ENCODE data around the gene CREB1. TPM values are rescaled to one million over a fixed set of nuclear protein-coding genes. Genes with fewer than 3 reads are reported as not detected.

The CREB1 gene
- total RNA-seq, 4 donors from 2014 or later: 41.9 to 56.1 (median 51.9) TPM

DNA sequence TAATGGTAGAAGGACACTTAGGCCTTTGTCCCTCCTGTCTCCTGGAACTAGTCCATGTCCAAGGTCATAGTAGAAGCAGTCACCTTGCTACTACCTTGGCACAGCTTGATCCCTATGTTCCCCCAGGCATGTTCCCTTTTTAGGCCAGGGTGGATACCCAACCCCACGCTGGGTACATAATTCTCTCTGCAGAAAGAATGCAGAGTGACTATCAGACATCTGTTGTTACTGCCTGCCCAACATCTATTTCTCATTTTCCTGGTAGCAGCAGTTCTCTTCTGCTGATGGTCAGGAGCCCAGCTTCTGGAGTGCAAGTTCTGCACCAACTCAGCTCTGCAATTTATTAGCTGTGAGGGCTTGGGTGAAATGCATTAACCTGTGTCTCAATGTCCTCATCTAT is 99.8 kb downstream of the CREB1 start:
- DNase-seq: no peak
- Histone ChIP-seq H3K27me3 (no peaks in the 10 kb centered on the region), H3K9me3 (no peaks in the 10 kb centered on the region), H3K4me1 (peaks cover 0 to 17% (median 13%) of the 10 kb centered on the region in 4 donors), H3K36me3 (no peaks in the 10 kb centered on the region), H3K4me3 (no peak overlapping the region), H3K27ac (no peak overlapping the region)
- in situ Hi-C loops (cut with MboI; ENCODE audit: low pct_ligation_motif_present in 1 of 4, low pct_unique_long_range_greater_than_20kb in 1 of 4, low sequenced_read_pairs in 3 of 4): loop anchor here in 2 of 4 donors (10.0 kb wide), 2 partner anchors 95 to 405 kb away; no protein-coding TSS in a partner anchor
- intact Hi-C loops (cut with DNase I; ENCODE audit: low total_unique reads): loop anchor here (5.0 to 10.0 kb wide), 3 partner anchors 83 to 343 kb away; partner anchors contain the start of gene CCNYL1
- TF ChIP-seq POLR2AphosphoS5 (IDR thresholded peaks at IDR 0.05) (no peak), EP300 (IDR thresholded peaks at IDR 0.05; ENCODE audit: low read depth) (no peak), POLR2A (IDR thresholded peaks at IDR 0.05) (no peak)
- TF ChIP-seq, protein P1, sequence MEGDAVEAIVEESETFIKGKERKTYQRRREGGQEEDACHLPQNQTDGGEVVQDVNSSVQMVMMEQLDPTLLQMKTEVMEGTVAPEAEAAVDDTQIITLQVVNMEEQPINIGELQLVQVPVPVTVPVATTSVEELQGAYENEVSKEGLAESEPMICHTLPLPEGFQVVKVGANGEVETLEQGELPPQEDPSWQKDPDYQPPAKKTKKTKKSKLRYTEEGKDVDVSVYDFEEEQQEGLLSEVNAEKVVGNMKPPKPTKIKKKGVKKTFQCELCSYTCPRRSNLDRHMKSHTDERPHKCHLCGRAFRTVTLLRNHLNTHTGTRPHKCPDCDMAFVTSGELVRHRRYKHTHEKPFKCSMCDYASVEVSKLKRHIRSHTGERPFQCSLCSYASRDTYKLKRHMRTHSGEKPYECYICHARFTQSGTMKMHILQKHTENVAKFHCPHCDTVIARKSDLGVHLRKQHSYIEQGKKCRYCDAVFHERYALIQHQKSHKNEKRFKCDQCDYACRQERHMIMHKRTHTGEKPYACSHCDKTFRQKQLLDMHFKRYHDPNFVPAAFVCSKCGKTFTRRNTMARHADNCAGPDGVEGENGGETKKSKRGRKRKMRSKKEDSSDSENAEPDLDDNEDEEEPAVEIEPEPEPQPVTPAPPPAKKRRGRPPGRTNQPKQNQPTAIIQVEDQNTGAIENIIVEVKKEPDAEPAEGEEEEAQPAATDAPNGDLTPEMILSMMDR (IDR thresholded peaks at IDR 0.05): no peak
- 60 to 75% methylated on average over 1 of the region's 1 CpG for WGBS, 2 donors (ENCODE audit: low coverage in 1 of 2)

DNA sequence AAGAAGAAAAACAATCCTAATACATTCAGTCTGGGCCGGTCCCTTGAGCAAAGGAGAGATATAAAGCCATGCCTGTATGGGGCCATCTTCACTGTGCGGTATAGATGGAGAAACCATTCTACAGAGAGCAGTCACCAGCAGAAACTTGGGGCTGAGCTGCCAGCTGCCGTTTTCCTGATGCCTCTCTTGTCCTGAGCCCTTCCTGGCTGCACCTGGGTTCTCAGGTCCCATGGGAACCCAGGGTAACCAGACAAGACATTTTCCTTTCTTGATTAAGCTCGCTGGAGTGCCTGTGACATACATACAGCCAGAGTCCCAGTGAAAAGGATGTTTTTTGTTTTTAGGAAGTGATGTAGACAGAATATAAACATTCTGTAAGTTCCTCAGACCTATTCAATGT is 100.7 kb downstream of the CREB1 start:
- Histone ChIP-seq H3K27me3 (no peaks in the 10 kb centered on the region), H3K4me3 (no peak overlapping the region), H3K9me3 (no peaks in the 10 kb centered on the region), H3K36me3 (no peaks in the 10 kb centered on the region), H3K27ac (no peak overlapping the region), H3K4me1 (peaks cover 0 to 17% (median 13%) of the 10 kb centered on the region in 4 donors)
- WGBS, 2 donors (ENCODE audit: low coverage in 1 of 2): 40 to 81% methylated on average over 1 to 4 of the region's 4 CpGs
- intact Hi-C loops (cut with DNase I; ENCODE audit: low total_unique reads) (no loop called here), in situ Hi-C loops (cut with MboI; ENCODE audit: low pct_ligation_motif_present in 1 of 4, low pct_unique_long_range_greater_than_20kb in 1 of 4, low sequenced_read_pairs in 3 of 4) (no loop called here)
- TF ChIP-seq POLR2AphosphoS5 (IDR thresholded peaks at IDR 0.05) (no peak), POLR2A (IDR thresholded peaks at IDR 0.05) (no peak)
- TF ChIP-seq, protein P1 (IDR thresholded peaks at IDR 0.05): no peak
- DNase-seq: no peak

DNA sequence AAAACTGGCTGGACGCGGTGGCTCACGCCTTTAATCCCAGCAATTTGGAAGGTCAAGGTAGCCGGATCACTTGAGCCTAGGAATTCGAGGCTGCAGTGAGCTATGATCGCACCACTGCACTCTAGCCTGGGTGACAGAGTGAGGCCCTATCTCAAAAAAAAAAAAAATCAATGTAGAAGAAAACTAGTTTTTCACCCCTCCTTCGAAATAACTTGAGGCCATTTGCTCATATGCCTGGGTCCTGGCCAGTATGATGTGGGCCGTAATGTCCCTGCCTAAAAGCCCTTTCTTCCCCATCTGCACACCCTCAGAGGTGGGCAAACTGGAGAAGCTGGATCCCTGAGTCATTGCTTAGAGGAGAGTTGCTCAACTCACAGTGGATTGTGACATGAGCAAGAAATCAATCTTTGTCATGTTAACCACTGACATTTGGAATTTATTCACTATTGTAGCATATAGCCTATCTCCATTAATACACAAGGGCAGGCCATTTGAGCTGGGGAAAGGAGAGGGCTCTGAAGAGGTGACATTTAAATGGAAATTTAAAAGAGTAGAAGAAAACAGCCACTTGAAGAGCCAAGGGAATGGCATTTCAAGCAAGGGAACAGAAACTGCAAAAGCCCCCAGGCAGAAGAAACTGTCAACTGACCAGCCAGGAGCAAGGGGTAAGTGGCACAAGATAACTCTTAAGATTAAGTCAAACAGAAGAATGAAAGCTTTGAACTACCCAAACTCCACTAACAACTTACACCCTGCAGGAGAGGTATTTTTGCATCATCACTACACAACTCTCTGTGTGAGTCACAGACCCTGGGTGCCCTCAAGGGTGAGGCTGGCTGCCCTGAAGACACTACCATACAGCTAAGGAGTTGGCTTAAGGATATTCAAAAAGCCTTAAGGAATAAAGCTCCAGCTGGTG is 103.1 kb downstream of the CREB1 start:
- no peak overlapping the region for H3K27ac ChIP-seq
- no peaks in the 10 kb centered on the region for H3K36me3 ChIP-seq

DNA sequence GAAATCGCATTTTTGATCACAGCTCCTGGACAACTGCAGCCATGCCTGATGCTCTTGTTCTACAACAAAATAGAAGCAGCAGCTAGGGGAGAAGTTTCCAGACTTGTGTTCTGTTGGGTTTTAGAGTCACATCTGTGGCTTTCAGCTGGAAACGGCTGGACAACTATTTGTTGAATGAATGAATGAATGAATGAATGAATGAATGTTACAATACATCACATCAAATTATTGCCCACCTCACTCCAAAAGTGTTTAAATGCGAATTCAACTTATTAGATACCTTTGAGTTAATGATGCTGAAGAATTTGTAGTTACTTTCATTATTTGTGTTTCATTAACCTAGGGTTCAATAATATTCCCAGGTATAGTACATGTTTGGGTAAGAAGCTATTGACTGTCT is 103.9 kb downstream of the CREB1 start:
- intact Hi-C loops (cut with DNase I; ENCODE audit: low total_unique reads): no loop called here
- no peaks in the 10 kb centered on the region for H3K4me1 ChIP-seq
- H3K36me3 ChIP-seq: no peaks in the 10 kb centered on the region
- WGBS, 2 donors (ENCODE audit: low coverage in 1 of 2): 83 to 87% methylated on average over 3 of the region's 3 CpGs
- TF ChIP-seq, protein P1 (IDR thresholded peaks at IDR 0.05): no peak
- TF ChIP-seq EP300 (IDR thresholded peaks at IDR 0.05; ENCODE audit: low read depth): no peak
- no peak for TF ChIP-seq POLR2A (IDR thresholded peaks at IDR 0.05)
- no peak for TF ChIP-seq POLR2AphosphoS5 (IDR thresholded peaks at IDR 0.05)
- H3K27ac ChIP-seq: no peak overlapping the region
- H3K4me3 ChIP-seq: no peak overlapping the region
- in situ Hi-C loops (cut with MboI; ENCODE audit: low pct_ligation_motif_present in 1 of 4, low pct_unique_long_range_greater_than_20kb in 1 of 4, low sequenced_read_pairs in 3 of 4): no loop called here
- no peaks in the 10 kb centered on the region for H3K9me3 ChIP-seq
- no peaks in the 10 kb centered on the region for H3K27me3 ChIP-seq
- no peak for DNase-seq

More for the DNA sequence above, 103.1 kb downstream of the CREB1 start:
- intact Hi-C loops (cut with DNase I; ENCODE audit: low total_unique reads) (no loop called here), in situ Hi-C loops (cut with MboI; ENCODE audit: low pct_ligation_motif_present in 1 of 4, low pct_unique_long_range_greater_than_20kb in 1 of 4, low sequenced_read_pairs in 3 of 4) (no loop called here)
- no peaks in the 10 kb centered on the region for H3K27me3 ChIP-seq
- 86 to 92% methylated on average over 8 of the region's 8 CpGs for WGBS, 2 donors (ENCODE audit: low coverage in 1 of 2)
- no peak overlapping the region for H3K4me3 ChIP-seq
- H3K9me3 ChIP-seq: no peaks in the 10 kb centered on the region
- TF ChIP-seq EP300 (IDR thresholded peaks at IDR 0.05; ENCODE audit: low read depth): no peak
- TF ChIP-seq POLR2A (IDR thresholded peaks at IDR 0.05): no peak
- TF ChIP-seq, protein P1 (IDR thresholded peaks at IDR 0.05): no peak
- no peak for TF ChIP-seq POLR2AphosphoS5 (IDR thresholded peaks at IDR 0.05)
- H3K4me1 ChIP-seq: no peaks in the 10 kb centered on the region
- no peak for DNase-seq
